NCI-H187 treated with DMSO at 0.1 percent for 48 hours (cell line): Measurements from ENCODE around the gene S1PR4.
"Not testable (repeated sequence)": the region's sequence is repeated elsewhere in the genome, so short reads cannot be mapped to it uniquely, and the experiment has no call there.

Experiments used
- DNase-seq: peaks from one replicate; lab custom pipeline; 2025; lab: John Stamatoyannopoulos, UW

The S1PR4 gene

GRCh38 chr19:3152419-3152780 lies 26.2 kb upstream of the S1PR4 start:
- no peak for DNase-seq

- DNase-seq, result no peak
These were observed 25.0 kb upstream of the S1PR4 start for GRCh38 chr19:3153286-3154230.

- not testable (repeated sequence) for DNase-seq
These were observed 24.1 kb upstream of the S1PR4 start for GRCh38 chr19:3154447-3154846.

GRCh38 chr19:3154957-3155736 lies 23.4 kb upstream of the S1PR4 start:
- DNase-seq, result no peak

- DNase-seq, result no peak
These were observed 21.3 kb upstream of the S1PR4 start for GRCh38 chr19:3157096-3157845.

GRCh38 chr19:3159565-3159964 lies 19.0 kb upstream of the S1PR4 start:
- no peak for DNase-seq

GRCh38 chr19:3160219-3160618 lies 18.4 kb upstream of the S1PR4 start:
- DNase-seq, result no peak

- DNase-seq, result no peak
These were observed 17.1 kb upstream of the S1PR4 start for GRCh38 chr19:3161453-3161852.

GRCh38 chr19:3162418-3163229 lies 15.9 kb upstream of the S1PR4 start:
- no peak for DNase-seq

- no peak for DNase-seq
These were observed 15.2 kb upstream of the S1PR4 start for GRCh38 chr19:3163230-3163886.

GRCh38 chr19:3163943-3164342 lies 14.6 kb upstream of the S1PR4 start:
- DNase-seq, result no peak

GRCh38 chr19:3167533-3168272 lies 10.9 kb upstream of the S1PR4 start:
- no peak for DNase-seq

GRCh38 chr19:3171894-3172672 lies 6.5 kb upstream of the S1PR4 start:
- no peak for DNase-seq

- DNase-seq, result not testable (repeated sequence)
These were observed 5.9 kb upstream of the S1PR4 start for GRCh38 chr19:3172673-3173000.

- DNase-seq, result no peak
These were observed 2.5 kb upstream of the S1PR4 start for GRCh38 chr19:3175781-3176714.

GRCh38 chr19:3176715-3177501 lies 1.7 kb upstream of the S1PR4 start:
- DNase-seq, result no peak

GRCh38 chr19:3178973-3179738 lies 587 bp downstream of the S1PR4 start:
- no peak for DNase-seq
